Loucy (cell line): ENCODE measurements around the gene ITGB1.

Experiments used
- H2AFZ ChIP-seq: fragments of 200-600 bp; sonication (generic); 2 replicates; pipeline ENCODE4 v1.6.0; 2016; ENCODE audit warnings: antibody characterized with exemption, mild to moderate bottlenecking, low read length, moderate library complexity
- H3F3A ChIP-seq: fragments of 200-600 bp; 2 replicates; pipeline ENCODE4 v1.6.0; 2016; ENCODE audit warnings: antibody characterized with exemption, low read depth, mild to moderate bottlenecking
- H3K27me3 ChIP-seq: fragments of 200-600 bp; sonication (generic); 2 replicates; pipeline ENCODE4 v1.6.1; 2014; ENCODE audit warnings: low read length, mild to moderate bottlenecking; ENCODE audit not compliant: insufficient read depth, poor library complexity, severe bottlenecking
- H3K36me3 ChIP-seq: fragments of 200-600 bp; sonication (generic); 2 replicates; pipeline ENCODE4 v1.6.1; 2016; ENCODE audit warnings: low read length; ENCODE audit not compliant: insufficient read depth
- H3K4me1 ChIP-seq: fragments of 200-600 bp; sonication (generic); 2 replicates; pipeline ENCODE4 v1.5.1; 2014; ENCODE audit warnings: low read length, mild to moderate bottlenecking; ENCODE audit not compliant: insufficient read depth, poor library complexity, severe bottlenecking
- H3K4me2 ChIP-seq: fragments of 200-600 bp; sonication (generic); 2 replicates; pipeline ENCODE4 v1.6.0; 2014; ENCODE audit warnings: antibody characterized with exemption, low read length, low read depth, mild to moderate bottlenecking; ENCODE audit not compliant: poor library complexity, severe bottlenecking
- H3K4me3 ChIP-seq: fragments of 200-600 bp; sonication (generic); 2 replicates; pipeline ENCODE4 v1.5.1; 2014; ENCODE audit warnings: low read length, mild to moderate bottlenecking, mixed read lengths; ENCODE audit not compliant: poor library complexity, severe bottlenecking
- H3K79me2 ChIP-seq: fragments of 200-600 bp; sonication (generic); 2 replicates; pipeline ENCODE4 v1.6.1; 2014; ENCODE audit warnings: low read length; ENCODE audit not compliant: insufficient read depth
- H3K9ac ChIP-seq: fragments of 200-600 bp; sonication (generic); 2 replicates; pipeline ENCODE4 v1.6.0; 2014; ENCODE audit warnings: mild to moderate bottlenecking, low read depth, low read length, moderate library complexity; ENCODE audit not compliant: poor library complexity, severe bottlenecking
- H3K9me2 ChIP-seq: fragments of 200-600 bp; sonication (generic); replicated peaks from 2 replicates; pipeline ENCODE4 v1.6.1; 2016; ENCODE audit warnings: low read depth, low read length, mixed read lengths
- H3K9me3 ChIP-seq: fragments of 200-600 bp; sonication (generic); 2 replicates; pipeline ENCODE4 v1.6.1; 2014; ENCODE audit warnings: mild to moderate bottlenecking, antibody characterized with exemption, low read length, low read depth; ENCODE audit not compliant: insufficient read depth
- H4K20me1 ChIP-seq: fragments of 200-600 bp; sonication (generic); 2 replicates; pipeline ENCODE4 v1.6.0; 2014; ENCODE audit warnings: antibody characterized with exemption, low read length, mild to moderate bottlenecking; ENCODE audit not compliant: insufficient read depth, poor library complexity, severe bottlenecking
- EZH2phosphoT487 ChIP-seq: fragments of 200-600 bp; IDR thresholded peaks from 2 replicates; pipeline ENCODE4 v1.6.1; 2018; ENCODE audit warnings: antibody characterized with exemption, mild to moderate bottlenecking, moderate library complexity, borderline replicate concordance
- TF ChIP-seq, protein P1 (sequence below): fragments of 200-600 bp; sonication (generic); conservative IDR thresholded peaks from 2 replicates; pipeline ENCODE4 v1.5.1; 2014; ENCODE audit warnings: mild to moderate bottlenecking, antibody characterized with exemption, low read length

The ITGB1 gene

DNA sequence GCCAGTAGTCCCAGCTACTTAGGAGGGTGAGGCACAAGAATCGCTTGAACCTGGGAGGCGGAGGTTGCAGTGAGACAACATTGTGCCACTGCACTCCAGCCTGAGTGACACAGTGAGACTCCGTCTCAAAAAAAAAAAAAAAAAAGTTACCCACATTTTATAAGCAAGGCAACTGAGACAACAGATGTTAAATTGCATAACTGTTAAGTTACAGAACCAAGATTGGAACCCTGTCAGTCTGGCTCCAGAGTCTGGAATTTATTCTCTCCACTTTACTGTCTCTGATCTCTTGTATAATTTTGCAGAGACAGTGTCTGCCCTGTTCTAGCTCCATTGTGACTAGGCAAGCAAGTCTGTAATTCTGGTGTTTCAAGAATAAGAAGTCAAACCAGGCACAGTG lies 6.2 kb upstream of the ITGB1 start:
- Histone ChIP-seq H2AFZ (no peak overlapping the region), H3F3A (no peaks in the 10 kb centered on the region), H3K4me3 (no peak overlapping the region), H3K9me3 (no peaks in the 10 kb centered on the region), H3K4me2 (no peak overlapping the region), H3K79me2 (peaks cover 5% of the 10 kb centered on the region; the same call in 1 of the 2 replicates), H3K4me1 (peaks cover 30% of the 10 kb centered on the region), H4K20me1 (no peaks in the 10 kb centered on the region), H3K36me3 (no peaks in the 10 kb centered on the region), H3K27me3 (no peaks in the 10 kb centered on the region), H3K9ac (no peak overlapping the region), H3K9me2 (no peaks in the 10 kb centered on the region)
- TF ChIP-seq, protein P1, sequence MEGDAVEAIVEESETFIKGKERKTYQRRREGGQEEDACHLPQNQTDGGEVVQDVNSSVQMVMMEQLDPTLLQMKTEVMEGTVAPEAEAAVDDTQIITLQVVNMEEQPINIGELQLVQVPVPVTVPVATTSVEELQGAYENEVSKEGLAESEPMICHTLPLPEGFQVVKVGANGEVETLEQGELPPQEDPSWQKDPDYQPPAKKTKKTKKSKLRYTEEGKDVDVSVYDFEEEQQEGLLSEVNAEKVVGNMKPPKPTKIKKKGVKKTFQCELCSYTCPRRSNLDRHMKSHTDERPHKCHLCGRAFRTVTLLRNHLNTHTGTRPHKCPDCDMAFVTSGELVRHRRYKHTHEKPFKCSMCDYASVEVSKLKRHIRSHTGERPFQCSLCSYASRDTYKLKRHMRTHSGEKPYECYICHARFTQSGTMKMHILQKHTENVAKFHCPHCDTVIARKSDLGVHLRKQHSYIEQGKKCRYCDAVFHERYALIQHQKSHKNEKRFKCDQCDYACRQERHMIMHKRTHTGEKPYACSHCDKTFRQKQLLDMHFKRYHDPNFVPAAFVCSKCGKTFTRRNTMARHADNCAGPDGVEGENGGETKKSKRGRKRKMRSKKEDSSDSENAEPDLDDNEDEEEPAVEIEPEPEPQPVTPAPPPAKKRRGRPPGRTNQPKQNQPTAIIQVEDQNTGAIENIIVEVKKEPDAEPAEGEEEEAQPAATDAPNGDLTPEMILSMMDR: no peak
- no peak for TF ChIP-seq EZH2phosphoT487

DNA sequence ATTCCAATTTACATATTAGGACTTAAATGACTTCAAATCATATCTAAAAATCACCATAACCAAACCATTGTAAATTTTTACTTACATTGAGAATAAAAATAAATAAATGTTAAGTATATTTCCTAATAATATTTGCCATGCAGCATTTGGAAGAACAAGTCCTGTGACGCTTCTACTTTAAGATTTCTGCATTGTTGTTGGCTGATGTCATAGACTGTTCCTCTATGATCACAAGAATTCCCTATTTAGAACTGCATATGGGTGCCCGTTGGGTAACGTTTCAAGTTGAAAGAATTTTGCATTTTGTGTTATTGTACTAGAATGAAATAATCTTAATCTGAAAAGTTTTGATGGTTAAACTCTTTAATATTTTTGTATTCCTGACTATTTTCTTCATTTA lies 5.1 kb upstream of the ITGB1 start:
- Histone ChIP-seq H4K20me1 (no peaks in the 10 kb centered on the region), H3K9me3 (no peaks in the 10 kb centered on the region), H3K9me2 (no peaks in the 10 kb centered on the region), H2AFZ (no peak overlapping the region), H3K4me1 (peaks cover 33% of the 10 kb centered on the region), H3K36me3 (no peaks in the 10 kb centered on the region), H3K4me2 (peak overlapping the region; percentile 5), H3K4me3 (no peak overlapping the region), H3K27me3 (no peaks in the 10 kb centered on the region), H3K79me2 (peaks cover 17% of the 10 kb centered on the region), H3K9ac (no peak overlapping the region), H3F3A (no peaks in the 10 kb centered on the region)
- no peak for TF ChIP-seq EZH2phosphoT487
- TF ChIP-seq, protein P1: no peak

DNA sequence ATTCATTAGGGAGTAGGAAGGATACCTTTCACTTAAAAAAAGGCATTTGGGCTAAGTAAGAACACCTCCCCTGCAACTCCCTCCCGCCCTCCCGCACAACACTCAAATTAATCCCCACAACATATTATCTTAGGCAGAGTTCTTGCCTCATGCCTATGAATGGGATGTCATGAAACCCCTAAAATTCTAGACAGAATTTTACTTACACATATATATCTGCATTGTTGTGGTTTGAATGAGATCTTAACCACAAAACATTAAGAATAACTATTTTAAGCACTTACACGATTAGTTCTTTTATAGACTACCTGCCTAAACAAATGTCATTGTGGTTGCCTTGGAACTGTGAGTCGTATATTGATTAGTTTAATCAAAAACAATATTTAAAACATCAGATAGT lies 4.5 kb upstream of the ITGB1 start:
- peaks cover 19% of the 10 kb centered on the region for H3K79me2 ChIP-seq
- H3K4me1 ChIP-seq: peaks cover 33% of the 10 kb centered on the region
- H3K4me2 ChIP-seq: peak overlapping the region; percentile 15
- no peaks in the 10 kb centered on the region for H3K27me3 ChIP-seq
- H3K36me3 ChIP-seq: no peaks in the 10 kb centered on the region
- no peak overlapping the region for H3K9ac ChIP-seq
- H4K20me1 ChIP-seq: peaks cover under 1% of the 10 kb centered on the region
- H2AFZ ChIP-seq: no peak overlapping the region
- no peaks in the 10 kb centered on the region for H3K9me2 ChIP-seq
- TF ChIP-seq, protein P1: no peak
- no peak for TF ChIP-seq EZH2phosphoT487
- no peaks in the 10 kb centered on the region for H3K9me3 ChIP-seq
- H3K4me3 ChIP-seq: no peak overlapping the region
- no peaks in the 10 kb centered on the region for H3F3A ChIP-seq
